Prostate gland (tissue), 2 donors: ENCODE data around the gene RSPH1.

Experiments used
- CTCF ChIP-seq, 4 experiments: fragments of 200-600 bp in 2 of 4; fragments of 450-650 bp in 2 of 4; sonication (generic) in 2 of 4; IDR thresholded peaks; 1 replicate in 3 of 4; 2 replicates in 1 of 4; pipeline ENCODE4 v1.5.1; 2016 to 2019; ENCODE audit warnings: antibody characterized with exemption in 4 of 4, mild to moderate bottlenecking in 2 of 4, moderate library complexity in 2 of 4
- POLR2A ChIP-seq: fragments of 450-650 bp; IDR thresholded peaks from one replicate; pipeline ENCODE4 v1.6.1; 2016; ENCODE audit warnings: antibody characterized with exemption, mild to moderate bottlenecking
- POLR2AphosphoS5 ChIP-seq: sonication (generic); formaldehyde crosslinking; IDR thresholded peaks from one replicate; pipeline ENCODE4 v1.6.1; 2017; ENCODE audit warnings: antibody characterized with exemption

DNA sequence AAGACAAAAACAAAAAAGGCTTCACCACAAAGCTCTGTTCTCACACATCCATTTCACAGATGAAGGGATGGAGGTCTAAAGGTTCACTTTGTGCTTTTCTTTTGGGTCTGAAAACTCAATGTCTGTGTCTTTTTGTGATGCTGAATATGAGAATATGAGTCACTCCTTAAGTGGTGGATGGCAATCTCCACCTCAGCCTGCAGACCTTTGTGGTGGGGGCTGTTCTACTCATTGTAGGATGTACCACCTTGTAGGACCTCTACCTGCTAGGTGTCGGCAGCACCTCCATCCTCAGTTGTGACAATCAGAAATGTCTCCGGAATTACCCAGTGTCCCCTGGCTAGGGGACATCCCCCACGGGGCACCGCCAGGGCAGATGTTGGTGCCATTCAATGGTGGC lies 49.5 kb downstream of the RSPH1 start:
- TF ChIP-seq CTCF (IDR thresholded peaks at IDR 0.05) (no peak), POLR2AphosphoS5 (no peak), POLR2A (no peak)
